HEK293T (cell line): ENCODE data around the gene MFRP.

Source experiments
- ARNT ChIP-seq: fragments of 450-650 bp; IDR thresholded peaks from 2 replicates; pipeline ENCODE4 v1.6.1; 2017; ENCODE audit warnings: mild to moderate bottlenecking
- BHLHE40 ChIP-seq: fragments of 450-650 bp; IDR thresholded peaks from 2 replicates; pipeline ENCODE4 v1.6.1; 2016; ENCODE audit warnings: mild to moderate bottlenecking, moderate library complexity, borderline replicate concordance
- CTBP1 ChIP-seq: fragments of 450-650 bp; IDR thresholded peaks from 2 replicates; pipeline ENCODE4 v1.6.1; 2016; ENCODE audit warnings: borderline replicate concordance
- ELF4 ChIP-seq: fragments of 450-650 bp; IDR thresholded peaks from 2 replicates; pipeline ENCODE4 v1.6.1; 2017; ENCODE audit warnings: antibody characterized with exemption
- FOXK2 ChIP-seq: fragments of 450-650 bp; IDR thresholded peaks from 2 replicates; pipeline ENCODE4 v1.6.1; 2016; ENCODE audit warnings: mild to moderate bottlenecking
- FOXM1 ChIP-seq: fragments of 450-650 bp; IDR thresholded peaks from 2 replicates; pipeline ENCODE4 v1.6.1; 2017; ENCODE audit warnings: mild to moderate bottlenecking, borderline replicate concordance
- HDGF ChIP-seq: fragments of 450-650 bp; IDR thresholded peaks from 2 replicates; pipeline ENCODE4 v1.6.1; 2017; ENCODE audit warnings: antibody characterized with exemption, borderline replicate concordance
- L3MBTL2 ChIP-seq: fragments of 450-650 bp; conservative IDR thresholded peaks from 2 replicates; pipeline ENCODE4 v1.6.1; 2016; ENCODE audit warnings: mild to moderate bottlenecking
- LEF1 ChIP-seq: fragments of 450-650 bp; IDR thresholded peaks from 2 replicates; pipeline ENCODE4 v1.6.1; 2017; ENCODE audit warnings: mild to moderate bottlenecking, borderline replicate concordance
- PKNOX1 ChIP-seq: fragments of 450-650 bp; IDR thresholded peaks from 2 replicates; pipeline ENCODE4 v1.6.1; 2016
- SP1 ChIP-seq: fragments of 450-650 bp; IDR thresholded peaks from 2 replicates; pipeline ENCODE4 v1.6.1; 2017
- SUZ12 ChIP-seq: fragments of 450-650 bp; IDR thresholded peaks from 2 replicates; pipeline ENCODE4 v1.6.1; 2016; ENCODE audit warnings: mild to moderate bottlenecking
- TARDBP ChIP-seq: fragments of 450-650 bp; IDR thresholded peaks from 2 replicates; pipeline ENCODE4 v1.6.1; 2016
- ZNF384 ChIP-seq: fragments of 450-650 bp; IDR thresholded peaks from 2 replicates; pipeline ENCODE4 v1.6.1; 2016

GRCh38 chr11:119362741-119363080 lies 16.2 kb upstream of the MFRP start:
- no peak for TF ChIP-seq FOXM1
- TF ChIP-seq TARDBP: no peak
- no peak for TF ChIP-seq FOXK2
- no peak; the same call in 1 of the 2 replicates for TF ChIP-seq L3MBTL2
- no peak for TF ChIP-seq ARNT
- no peak for TF ChIP-seq LEF1
- TF ChIP-seq BHLHE40: no peak
- no peak for TF ChIP-seq CTBP1
- no peak for TF ChIP-seq ELF4
- no peak for TF ChIP-seq SP1
- TF ChIP-seq HDGF: no peak
- TF ChIP-seq PKNOX1: no peak
- no peak for TF ChIP-seq ZNF384
- TF ChIP-seq SUZ12: no peak
